Right lobe of liver (tissue), 6 donors: ENCODE measurements around the gene NUP214. TPM values are rescaled to one million over a fixed set of nuclear protein-coding genes. Genes with fewer than 3 reads are reported as not detected.
"Not testable (repeated sequence)": the region's sequence is repeated elsewhere in the genome, so short reads cannot be mapped to it uniquely, and the experiment has no call there.

Experiments
- ATAC-seq, 4 donors: fragments of 200-7000 bp; cut with Tn5 transposase; one replicate each; pipeline ENCODE4 v1.9.1; 2020; ENCODE audit warnings: mild to moderate bottlenecking in 4 of 4, moderate library complexity in 4 of 4
- DNase-seq, 3 donors: peaks; one replicate each; pipeline ENCODE4 v3.0.0-alpha.2; 2020
- H3K27ac ChIP-seq, 3 donors: fragments of 200-600 bp; one replicate each; pipeline ENCODE4 v1.8.0; 2022
- H3K27me3 ChIP-seq, 2 donors: fragments of 200-600 bp; one replicate each; pipeline ENCODE4 v1.8.0; 2022
- H3K36me3 ChIP-seq, 4 donors: fragments of 200-600 bp; sonication (generic) in 1 of 4; one replicate each; pipeline versions ENCODE4 v1.5.1 to v1.8.0; 2017 to 2022; ENCODE audit warnings: control low read depth in 1 of 4
- H3K4me1 ChIP-seq, 4 donors: fragments of 200-600 bp; sonication (generic) in 1 of 4; one replicate each; pipeline versions ENCODE4 v1.5.1 to v1.8.0; 2017 to 2022; ENCODE audit warnings: control low read depth in 1 of 4
- H3K4me3 ChIP-seq, 3 donors: fragments of 200-600 bp; one replicate each; pipeline ENCODE4 v1.8.0; 2022
- H3K9me3 ChIP-seq, 4 donors: fragments of 200-600 bp; sonication (generic) in 1 of 4; one replicate each; pipeline versions ENCODE4 v1.5.1 to v1.8.0; 2017 to 2022; ENCODE audit warnings: control low read depth in 1 of 4
- POLR2A ChIP-seq: fragments of 450-650 bp; IDR thresholded peaks from one replicate; pipeline ENCODE4 v1.6.1; 2017; ENCODE audit warnings: antibody characterized with exemption, mild to moderate bottlenecking
- WGBS: methylation state at CpG from one replicate; pipeline ENCODE4 v1.1.6; 2018; ENCODE audit warnings: low coverage, low lambda C conversion rate; ENCODE audit not compliant: insufficient coverage; ENCODE audit errors: missing lambda C conversion rate; 5-methylcytosine and 5-hydroxymethylcytosine counted together
- intact Hi-C, 2 donors: fragments of 100-400 bp; cut with DNase I; formaldehyde crosslinking; loops; one replicate each; pipeline versions ENCODE4 v1.11.2 to v1.14.1; 2022
- total RNA-seq, 6 experiments: library from RNA; depleted of rRNA in 2 of 6; stranded (reverse); fragments of >200 nt in 2 of 6; fragmentation: NEBNext Ultra II Directional in 3 of 6; extraction: Animal tissue kit (Norgen Biotek cat#: 25700) in 3 of 6; gene quantifications; one replicate each; pipeline versions ENCODE4 v1.1.0 to v1.2.4, GENCODE V29; 2016 to 2023
- TF ChIP-seq, protein P1 (sequence below), 4 donors: fragments of 200-600 bp in 3 of 4; fragments of 450-650 bp in 1 of 4; IDR thresholded peaks; one replicate each; pipeline versions ENCODE4 v1.5.1 to v1.8.0; 2016 to 2022; ENCODE audit warnings: antibody characterized with exemption in 4 of 4, mild to moderate bottlenecking in 2 of 4
- donor health status: DM: no; HTN: yes; CAD: no.
- donor health status: DM: no; HTN: no; CAD: no.
- donor health status: DM: no; HTN: no; CAD: no.
- donor health status: DM: no; HTN: yes; CAD: no.
- donor health status: DM: no; HTN: yes; CAD: no.

The NUP214 gene
- total RNA-seq, 6 experiments from 2014 or later, result 22.5 to 31.1 (median 27.5) TPM

DNA sequence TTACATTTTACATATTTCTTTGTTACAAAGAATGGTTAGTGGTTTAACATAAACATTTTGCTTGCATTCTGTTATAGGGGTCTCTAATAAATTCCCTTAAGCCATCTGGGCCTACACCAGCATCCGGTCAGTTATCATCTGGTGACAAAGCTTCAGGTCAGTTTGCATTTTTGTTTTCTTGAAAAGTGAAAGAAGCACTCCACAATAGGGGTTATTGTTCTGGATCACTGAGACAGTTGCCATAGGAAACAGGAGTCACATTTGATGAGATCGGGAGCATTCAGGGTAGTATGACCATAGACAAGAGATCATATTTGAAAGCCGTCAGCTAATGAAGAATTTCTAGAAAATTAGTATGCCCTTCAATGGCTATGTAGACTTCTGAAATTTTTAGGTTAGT is 63.6 kb downstream of the NUP214 start:
- Histone ChIP-seq H3K4me1 (no peaks in the 10 kb centered on the region), H3K27ac (no peak overlapping the region), H3K27me3 (no peaks in the 10 kb centered on the region), H3K36me3 (peaks cover 0 to 69% (median 21%) of the 10 kb centered on the region in 4 donors), H3K4me3 (no peak overlapping the region), H3K9me3 (no peaks in the 10 kb centered on the region)
- intact Hi-C loops, result no loop called here
- 97% methylated on average over 3 of the region's 3 CpGs for WGBS
- no peak for DNase-seq
- ATAC-seq, result no peak
- TF ChIP-seq POLR2A, result no peak
- TF ChIP-seq, protein P1, sequence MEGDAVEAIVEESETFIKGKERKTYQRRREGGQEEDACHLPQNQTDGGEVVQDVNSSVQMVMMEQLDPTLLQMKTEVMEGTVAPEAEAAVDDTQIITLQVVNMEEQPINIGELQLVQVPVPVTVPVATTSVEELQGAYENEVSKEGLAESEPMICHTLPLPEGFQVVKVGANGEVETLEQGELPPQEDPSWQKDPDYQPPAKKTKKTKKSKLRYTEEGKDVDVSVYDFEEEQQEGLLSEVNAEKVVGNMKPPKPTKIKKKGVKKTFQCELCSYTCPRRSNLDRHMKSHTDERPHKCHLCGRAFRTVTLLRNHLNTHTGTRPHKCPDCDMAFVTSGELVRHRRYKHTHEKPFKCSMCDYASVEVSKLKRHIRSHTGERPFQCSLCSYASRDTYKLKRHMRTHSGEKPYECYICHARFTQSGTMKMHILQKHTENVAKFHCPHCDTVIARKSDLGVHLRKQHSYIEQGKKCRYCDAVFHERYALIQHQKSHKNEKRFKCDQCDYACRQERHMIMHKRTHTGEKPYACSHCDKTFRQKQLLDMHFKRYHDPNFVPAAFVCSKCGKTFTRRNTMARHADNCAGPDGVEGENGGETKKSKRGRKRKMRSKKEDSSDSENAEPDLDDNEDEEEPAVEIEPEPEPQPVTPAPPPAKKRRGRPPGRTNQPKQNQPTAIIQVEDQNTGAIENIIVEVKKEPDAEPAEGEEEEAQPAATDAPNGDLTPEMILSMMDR (IDR thresholded peaks at IDR 0.05), result no peak

DNA sequence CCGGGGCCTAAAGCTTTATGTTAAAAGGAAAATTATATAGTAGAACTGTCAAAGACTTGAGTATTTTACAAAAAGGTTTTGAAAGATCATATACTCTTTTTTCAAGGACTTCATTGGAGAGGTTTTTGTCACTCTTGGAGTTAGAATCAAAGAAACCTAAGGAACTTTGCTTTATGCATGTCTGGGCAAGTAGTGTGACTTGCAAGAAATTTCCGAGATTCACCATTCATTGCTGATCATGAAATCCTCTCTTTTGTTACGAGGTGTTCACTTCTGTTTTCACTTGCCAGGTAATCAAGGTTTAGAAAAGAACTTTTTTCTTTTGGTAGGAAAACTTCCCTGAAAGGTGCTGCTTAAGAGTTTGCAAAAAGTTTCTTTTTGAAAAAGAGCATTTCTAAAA is 64.8 kb downstream of the NUP214 start:
- no peak overlapping the region for H3K27ac ChIP-seq
- 93% methylated on average over 3 of the region's 3 CpGs for WGBS
- DNase-seq (no peak), ATAC-seq (no peak)
- intact Hi-C loops, result no loop called here
- no peaks in the 10 kb centered on the region for H3K4me1 ChIP-seq
- no peaks in the 10 kb centered on the region for H3K9me3 ChIP-seq
- no peak overlapping the region for H3K4me3 ChIP-seq
- TF ChIP-seq, protein P1 (IDR thresholded peaks at IDR 0.05), result no peak
- TF ChIP-seq POLR2A, result no peak
- H3K36me3 ChIP-seq, result peaks cover 0 to 77% (median 25%) of the 10 kb centered on the region in 4 donors
- no peaks in the 10 kb centered on the region for H3K27me3 ChIP-seq

DNA sequence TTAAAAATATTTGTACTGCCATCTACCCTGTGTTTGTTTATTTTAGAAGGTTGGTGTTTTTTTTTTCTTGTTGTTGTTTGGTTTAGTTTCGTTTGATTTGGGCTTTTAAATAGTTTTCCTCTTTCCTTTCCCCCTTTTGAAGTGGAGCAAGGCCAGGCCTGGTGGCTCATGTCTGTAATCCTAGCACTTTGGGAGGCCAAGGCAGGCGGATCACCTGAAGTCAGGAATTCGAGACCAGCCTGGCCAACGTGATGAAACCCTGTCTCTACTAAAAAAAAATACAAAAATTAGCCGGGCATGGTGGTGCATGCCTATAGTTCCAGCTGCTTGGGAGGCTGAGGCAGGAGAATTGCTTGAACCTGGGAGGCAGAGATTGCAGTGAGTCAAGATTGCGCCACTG is 65.6 kb downstream of the NUP214 start:
- H3K9me3 ChIP-seq, intact Hi-C loops, H3K27me3 ChIP-seq, H3K4me1 ChIP-seq, ATAC-seq, H3K27ac ChIP-seq, H3K4me3 ChIP-seq, DNase-seq: not testable (repeated sequence)
- H3K36me3 ChIP-seq, result peaks cover 0 to 75% (median 26%) of the 10 kb centered on the region in 4 donors
- 82% methylated on average over 6 of the region's 6 CpGs for WGBS

DNA sequence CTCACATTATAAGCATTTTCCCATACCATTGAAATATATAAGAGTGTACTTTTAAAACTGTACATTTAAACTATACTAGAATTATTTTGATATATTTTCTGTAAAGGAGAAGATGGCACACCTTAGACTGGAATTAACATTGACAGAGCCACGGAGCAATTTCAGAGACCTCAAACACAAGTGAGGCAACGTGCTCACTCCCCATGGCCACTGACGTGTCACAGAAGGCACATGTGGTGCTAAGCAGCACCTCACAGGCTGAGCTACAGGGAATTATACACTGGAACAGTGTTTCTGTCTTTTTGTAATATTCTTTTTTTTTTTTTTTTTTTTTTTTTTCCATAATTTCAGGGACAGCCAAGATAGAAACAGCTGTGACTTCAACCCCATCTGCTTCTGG is 66.5 kb downstream of the NUP214 start:
- Histone ChIP-seq H3K4me1 (no peaks in the 10 kb centered on the region), H3K4me3 (no peak overlapping the region), H3K9me3 (no peaks in the 10 kb centered on the region), H3K27ac (no peak overlapping the region), H3K36me3 (peaks cover 1 to 75% (median 28%) of the 10 kb centered on the region in 4 donors), H3K27me3 (no peaks in the 10 kb centered on the region)
- ATAC-seq, result no peak
- intact Hi-C loops, result no loop called here
- DNase-seq, result no peak
- WGBS, result 97% methylated on average over 3 of the region's 3 CpGs
- no peak for TF ChIP-seq POLR2A
- TF ChIP-seq, protein P1 (IDR thresholded peaks at IDR 0.05), result no peak

DNA sequence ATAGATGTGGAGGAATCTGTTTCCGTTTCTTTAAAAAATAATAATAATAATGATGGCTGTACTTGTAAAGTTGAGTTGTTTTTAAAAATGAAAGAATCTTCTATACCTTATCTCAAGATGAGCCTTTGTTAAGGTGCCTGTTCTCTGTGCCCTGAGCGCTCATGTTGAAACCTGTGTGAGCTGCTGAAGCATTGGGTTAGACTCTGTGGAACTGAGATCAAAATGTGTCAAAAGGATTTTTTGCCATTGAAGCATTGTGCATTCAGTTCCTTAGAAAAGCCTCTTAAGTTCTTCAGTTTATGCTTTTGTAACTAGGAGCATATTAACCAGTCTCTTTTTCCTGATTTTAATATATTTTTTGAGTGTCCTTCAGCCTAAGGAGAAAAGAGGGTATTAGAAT is 67.7 kb downstream of the NUP214 start:
- TF ChIP-seq POLR2A, result no peak
- TF ChIP-seq, protein P1 (IDR thresholded peaks at IDR 0.05), result no peak
- Histone ChIP-seq H3K36me3 (peaks cover 5 to 75% (median 30%) of the 10 kb centered on the region in 4 donors), H3K4me1 (no peaks in the 10 kb centered on the region), H3K9me3 (no peaks in the 10 kb centered on the region), H3K27ac (no peak overlapping the region), H3K27me3 (no peaks in the 10 kb centered on the region), H3K4me3 (no peak overlapping the region)
- ATAC-seq, result no peak
- intact Hi-C loops, result no loop called here
- 96% methylated on average over 2 of the region's 2 CpGs for WGBS
- no peak for DNase-seq
